Activated CD8-positive, alpha-beta memory T cell treated with anti-CD3 and anti-CD28 coated beads for 36 hours (primary cell): ENCODE measurements around the gene UBASH3A. TPM values are rescaled to one million over a fixed set of nuclear protein-coding genes. Genes with fewer than 3 reads are reported as not detected.

Source experiments
- CTCF ChIA-PET: fragments of 350-600 bp; sonication (Branson Sonifier 250); formaldehyde crosslinking; loops from one replicate; lab custom pipeline; 2021; ENCODE audit warnings: antibody characterized with exemption; lab: Charles Lee
- POLR2A ChIA-PET: fragments of 350-600 bp; sonication (Branson Sonifier 250); formaldehyde crosslinking; loops from one replicate; lab custom pipeline; 2021; ENCODE audit warnings: antibody characterized with exemption; lab: Charles Lee
- total RNA-seq, 2 experiments: library from RNA; stranded (reverse); gene quantifications; one replicate each; pipeline ENCODE4 v1.2.3, GENCODE V29; 2021

Gene UBASH3A
- total RNA-seq, 2 experiments from 2014 or later: 27.4 to 28.2 TPM

DNA sequence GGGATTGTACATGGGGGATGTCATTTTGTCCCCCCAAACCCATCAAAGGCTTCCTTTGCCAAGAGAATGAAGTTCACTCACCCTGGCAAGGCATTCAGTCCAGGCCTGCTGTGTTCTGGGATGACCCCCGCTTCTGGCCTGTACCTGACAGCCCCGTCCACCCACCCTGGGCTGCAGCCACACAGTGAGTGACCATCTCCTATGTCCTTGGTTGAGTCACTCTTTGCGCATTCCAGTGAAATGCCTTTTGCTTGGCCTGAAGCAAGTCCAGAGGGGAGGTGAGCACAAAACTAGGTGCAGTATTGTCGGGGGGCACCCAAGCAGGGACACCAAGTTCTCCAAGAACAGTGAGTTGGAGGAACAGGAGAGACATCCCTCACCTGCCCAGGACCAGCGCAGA lies 18.1 kb upstream of the UBASH3A start:
- ChIA-PET POLR2A (interaction anchor here (1.0 kb wide), 1 partner anchor 26 kb away, joined by 3 read pairs; no protein-coding TSS in a partner anchor), CTCF (interaction anchor here (0.6 kb wide), 1 partner anchor 115 kb away, joined by 6 read pairs; no protein-coding TSS in a partner anchor)

DNA sequence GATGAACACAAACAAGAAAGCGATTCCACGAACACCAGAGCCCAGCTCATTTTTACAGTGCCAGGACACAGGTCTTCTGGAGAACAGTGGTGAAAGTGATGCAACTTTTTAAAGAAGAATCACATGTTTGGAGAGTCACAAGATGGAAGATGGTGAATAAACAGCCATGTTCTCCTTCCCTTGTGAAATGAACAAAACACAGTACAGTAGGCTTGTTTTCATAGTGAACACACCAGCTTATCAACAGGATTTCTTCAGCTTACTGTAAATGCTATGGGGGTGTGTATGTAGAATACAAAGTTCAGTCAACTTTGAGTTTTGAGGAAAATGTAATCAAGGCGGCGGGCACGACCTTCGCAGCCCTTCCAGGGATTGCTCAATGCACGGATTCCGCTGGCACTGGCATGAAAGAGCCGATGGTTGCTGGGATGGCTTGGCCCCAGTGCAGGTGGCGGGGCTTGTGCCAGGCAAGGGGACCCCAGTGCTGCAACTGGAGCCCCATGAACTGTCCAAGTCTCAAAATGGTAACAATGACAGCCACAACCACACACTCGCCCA lies 17.6 kb upstream of the UBASH3A start:
- POLR2A ChIA-PET: interaction anchor here (1.0 kb wide), 1 partner anchor 25 kb away, joined by 3 read pairs; no protein-coding TSS in a partner anchor
- CTCF ChIA-PET: interaction anchor here (0.6 kb wide), 1 partner anchor 116 kb away, joined by 6 read pairs; no protein-coding TSS in a partner anchor

DNA sequence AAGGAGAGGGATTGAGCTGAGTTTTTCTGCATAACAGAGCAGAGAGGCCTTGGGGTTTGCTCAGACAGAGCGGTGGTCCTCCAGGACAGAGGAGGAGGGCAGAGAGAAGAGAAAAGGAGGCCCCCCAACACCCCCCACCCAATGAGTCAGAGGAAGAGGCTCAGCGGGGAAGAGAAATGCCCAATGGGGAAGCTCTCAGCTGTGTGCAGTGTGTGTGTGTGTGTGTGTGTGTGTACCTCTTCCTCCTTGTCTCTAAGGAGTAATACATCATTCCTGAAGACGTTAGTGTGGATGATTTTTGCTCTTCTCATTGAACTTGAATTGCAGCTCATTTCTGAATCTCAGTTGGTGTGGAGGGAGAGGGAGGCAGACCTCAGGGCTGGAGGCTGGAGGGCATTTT lies 16.5 kb upstream of the UBASH3A start:
- ChIA-PET CTCF (interaction anchor here (0.7 to 1.2 kb wide), 2 partner anchors 17 to 160 kb away, joined by 3 read pairs; partner anchors contain the start of gene UBASH3A), POLR2A (no interaction called here)

DNA sequence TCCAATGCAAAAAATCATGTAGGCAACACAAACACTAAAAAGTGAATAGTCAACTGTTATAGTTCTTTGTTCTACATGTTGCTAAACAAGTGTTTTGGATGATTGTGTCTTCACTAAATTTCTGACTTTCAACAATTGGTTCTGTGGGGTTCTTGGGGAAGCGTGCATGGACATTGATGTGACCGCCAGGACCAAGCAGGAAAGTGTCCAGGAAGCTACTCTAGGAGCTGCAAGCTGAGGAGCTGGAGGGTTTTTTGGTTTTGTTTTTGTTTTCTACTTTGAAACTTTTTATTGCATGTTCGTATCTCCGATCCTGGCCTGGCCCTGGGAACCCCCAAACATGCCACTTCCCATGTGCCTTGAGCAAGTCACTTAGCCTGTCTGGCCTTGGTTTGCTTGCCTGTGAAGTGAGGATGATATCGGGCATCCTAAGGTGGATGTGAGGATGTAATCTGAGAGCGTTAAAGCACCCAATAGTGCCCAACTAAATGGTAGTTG lies 15.8 kb upstream of the UBASH3A start:
- POLR2A ChIA-PET: no interaction called here
- CTCF ChIA-PET: interaction anchor here (0.7 to 1.2 kb wide), 2 partner anchors 16 to 161 kb away, joined by 3 read pairs; partner anchors contain the start of gene UBASH3A

DNA sequence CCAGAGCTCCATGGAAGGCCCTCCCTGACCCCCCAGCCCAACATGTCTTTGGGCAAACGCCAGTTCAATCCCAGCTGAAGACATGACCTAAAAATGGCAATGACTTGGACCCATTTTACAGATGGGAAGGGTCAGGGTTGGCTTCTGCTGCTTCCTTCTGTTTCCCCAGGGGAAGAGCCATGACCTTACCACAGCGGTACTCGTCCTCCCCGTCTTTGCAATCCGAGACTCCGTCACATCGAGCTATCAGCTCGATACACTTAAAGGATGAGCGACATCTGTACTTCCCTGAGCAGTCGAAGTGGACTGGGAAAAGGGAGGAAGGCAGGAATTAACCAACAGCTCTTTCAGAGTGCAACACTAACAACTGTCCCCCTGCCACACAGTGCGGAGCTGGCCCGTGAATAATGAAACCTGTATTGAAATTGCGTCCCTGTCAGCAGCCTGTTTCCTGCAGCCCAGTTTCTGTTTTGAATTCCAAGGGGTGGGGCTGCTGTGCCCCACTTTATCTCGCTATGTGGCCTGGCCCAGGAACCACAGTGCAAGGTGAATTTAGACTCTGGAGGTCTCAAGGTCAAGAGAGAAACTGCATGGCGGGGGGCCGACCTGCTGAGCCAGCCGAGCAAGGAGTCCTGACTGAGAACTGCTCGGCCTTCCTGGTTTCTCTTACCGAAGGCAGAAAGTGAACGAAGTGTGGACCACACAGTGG lies 14.8 kb upstream of the UBASH3A start:
- CTCF ChIA-PET: no interaction called here
- POLR2A ChIA-PET: interaction anchor here (0.6 kb wide), 1 partner anchor 22 kb away, joined by 4 read pairs; no protein-coding TSS in a partner anchor

DNA sequence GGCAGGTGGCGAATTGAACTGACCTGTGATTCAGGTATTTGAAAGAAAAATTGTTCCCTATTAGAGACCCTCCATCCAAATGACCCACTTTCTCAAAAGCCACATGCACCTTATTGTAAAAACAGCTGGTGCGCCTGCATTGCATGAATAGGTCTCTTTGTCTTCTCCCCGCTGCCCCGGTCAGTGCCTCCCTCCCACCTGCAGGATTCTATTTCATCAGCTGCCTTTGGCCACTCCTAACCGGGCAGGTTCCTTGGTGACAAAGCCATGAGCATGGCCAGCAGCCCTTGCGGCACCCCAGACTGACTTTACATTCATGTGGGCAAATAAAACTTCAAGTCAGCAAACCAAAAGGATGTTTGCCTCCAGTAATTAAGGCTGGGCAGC lies 14.3 kb upstream of the UBASH3A start:
- CTCF ChIA-PET: no interaction called here
- POLR2A ChIA-PET: no interaction called here

DNA sequence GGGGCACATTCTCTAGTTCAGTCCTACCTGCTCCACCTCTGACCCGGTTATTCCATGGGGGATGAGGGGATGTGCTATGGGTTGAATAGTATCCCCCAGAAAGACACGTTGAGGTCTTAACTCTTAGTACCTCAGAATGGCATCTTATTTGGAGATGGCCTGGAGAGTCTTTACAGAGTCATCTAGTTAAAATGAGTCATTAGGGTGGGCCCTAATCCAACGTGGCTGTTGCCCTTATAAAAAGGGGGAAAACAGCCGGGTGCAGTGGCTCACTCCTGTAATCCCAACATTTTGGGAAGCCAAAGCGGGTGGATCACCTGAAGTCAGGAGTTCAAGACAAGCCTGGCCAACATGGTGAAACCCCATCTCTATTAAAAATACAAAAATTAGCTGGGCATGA lies 13.5 kb upstream of the UBASH3A start:
- CTCF ChIA-PET: interaction anchor here (1.1 kb wide), 1 partner anchor 36 kb away, joined by 3 read pairs; no protein-coding TSS in a partner anchor
- POLR2A ChIA-PET: no interaction called here

DNA sequence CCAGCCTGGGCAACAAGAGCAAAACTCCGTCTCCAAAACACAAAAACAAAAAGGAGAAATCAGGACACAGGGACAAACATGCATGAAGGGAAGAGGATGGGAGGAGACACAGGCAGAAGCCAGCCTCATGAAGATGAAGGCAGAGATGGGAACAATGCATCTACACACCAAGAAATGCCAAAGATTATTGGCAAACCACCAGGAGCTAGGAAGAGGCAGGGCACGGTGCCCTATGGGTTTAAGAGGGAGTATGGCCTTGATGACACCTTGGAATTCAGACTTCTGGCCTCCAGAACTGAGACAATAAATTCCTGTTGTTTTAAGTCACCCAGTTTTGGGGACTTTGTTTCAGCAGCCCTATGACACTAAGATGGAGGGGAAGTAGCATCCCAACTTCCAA lies 13.0 kb upstream of the UBASH3A start:
- ChIA-PET POLR2A (no interaction called here), CTCF (interaction anchor here (1.1 kb wide), 1 partner anchor 35 kb away, joined by 3 read pairs; no protein-coding TSS in a partner anchor)

DNA sequence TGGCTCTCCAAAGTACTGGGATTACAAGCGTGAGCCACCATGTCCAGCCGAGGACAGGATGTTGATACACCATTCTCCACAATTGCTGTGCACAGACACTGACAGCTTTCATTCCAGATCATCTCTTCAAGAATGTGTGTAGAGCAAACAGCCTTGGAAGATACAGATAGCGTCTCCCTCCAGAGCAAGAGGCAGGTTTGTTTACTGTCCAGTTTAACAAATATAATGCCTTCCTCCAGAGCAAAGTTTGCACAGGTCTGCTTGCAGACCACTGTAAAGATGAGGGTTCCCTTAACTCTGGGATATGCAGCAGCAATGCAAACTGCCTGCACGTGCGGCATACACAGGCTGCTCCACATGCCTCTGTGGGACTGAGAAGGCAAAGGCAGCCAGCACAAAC lies 12.4 kb upstream of the UBASH3A start:
- ChIA-PET CTCF (interaction anchor here (1.1 kb wide), 1 partner anchor 34 kb away, joined by 3 read pairs; no protein-coding TSS in a partner anchor), POLR2A (no interaction called here)

DNA sequence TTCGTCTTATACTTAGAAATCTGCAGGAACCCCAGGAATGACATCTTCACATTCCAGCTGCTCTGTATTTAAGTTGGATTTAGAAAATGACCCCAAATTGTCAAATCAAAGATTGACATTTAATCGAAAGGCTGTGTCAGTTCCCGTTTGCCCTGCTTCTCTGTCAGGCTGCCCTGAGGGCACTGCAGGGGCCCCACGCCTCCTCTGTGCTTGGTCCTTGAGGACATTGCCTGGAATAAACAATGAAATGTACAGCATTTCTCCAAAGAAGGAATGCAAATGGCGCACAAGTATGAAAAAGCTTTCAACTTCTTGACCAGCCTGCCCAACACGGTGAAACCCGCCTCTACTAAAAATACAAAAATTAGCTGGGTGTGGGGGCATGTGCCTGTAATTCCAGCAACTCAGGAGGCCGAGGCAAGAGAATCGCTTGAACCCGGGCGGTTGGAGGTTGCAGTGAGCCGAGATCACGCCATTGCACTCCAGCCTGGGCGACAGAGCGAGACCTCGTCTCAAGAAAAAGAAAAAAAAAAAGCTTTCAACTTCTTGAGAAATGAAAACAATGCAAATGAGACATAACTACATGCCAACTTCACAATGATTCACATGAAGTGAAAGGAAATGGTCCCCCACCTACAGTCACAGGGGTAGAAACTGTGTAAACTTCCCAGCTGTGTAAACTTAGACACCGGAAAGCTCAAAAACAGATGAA lies 10.8 kb upstream of the UBASH3A start:
- ChIA-PET CTCF (interaction anchor here (0.7 to 2.1 kb wide), 6 partner anchors 10 to 58 kb away, joined by 3 to 12 read pairs (median 3); partner anchors contain the start of gene UBASH3A), POLR2A (interaction anchor here (0.6 to 1.4 kb wide), 5 partner anchors 11 to 1584 kb away, joined by 4 to 11 read pairs (median 4); partner anchors contain the start of gene UBASH3A)

DNA sequence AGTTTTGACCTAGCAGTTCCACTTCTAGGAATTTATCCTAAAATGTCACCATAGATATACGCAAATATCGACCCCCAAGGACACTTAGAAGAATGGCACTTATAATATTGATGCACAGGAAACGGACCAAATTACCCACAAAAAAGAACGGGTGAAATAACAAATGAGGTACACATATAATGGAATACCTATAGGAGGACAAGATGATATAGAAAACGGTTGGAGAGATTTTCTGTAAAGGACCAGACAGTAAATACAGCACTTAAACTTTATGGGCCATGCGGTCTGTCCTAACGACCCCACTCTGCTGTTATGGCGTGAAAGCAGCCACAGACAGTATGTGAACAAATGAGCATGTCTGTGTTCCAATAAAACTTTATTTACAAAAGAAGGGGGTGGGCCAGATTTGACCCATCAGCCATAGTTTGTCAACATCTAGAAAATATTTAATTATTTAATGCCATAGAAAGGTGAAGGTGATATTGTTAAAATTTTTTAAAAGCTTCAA lies 10.2 kb upstream of the UBASH3A start:
- POLR2A ChIA-PET: interaction anchor here (0.6 to 1.4 kb wide), 4 partner anchors 10 to 1583 kb away, joined by 3 to 11 read pairs (median 4); partner anchors contain the start of gene UBASH3A

DNA sequence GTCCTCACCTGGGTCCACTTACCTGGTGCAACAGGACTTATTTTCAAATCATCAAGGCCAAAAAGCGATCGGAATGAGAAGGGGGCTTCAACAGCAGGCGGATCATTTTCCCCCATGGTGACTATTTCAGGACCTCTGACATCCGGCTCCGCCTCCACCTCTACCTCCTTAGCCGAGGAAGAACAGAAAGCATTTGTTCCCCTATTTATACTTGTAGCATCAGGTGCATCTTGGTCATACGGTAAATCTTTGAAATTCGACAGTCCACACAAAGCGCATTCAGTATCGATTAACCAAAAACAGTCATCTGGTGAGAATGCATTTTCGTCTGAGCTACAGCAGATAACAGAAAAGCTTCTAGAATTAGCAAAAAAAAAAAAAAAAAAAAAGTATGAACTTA lies 8.4 kb upstream of the UBASH3A start:
- POLR2A ChIA-PET: interaction anchor here (0.6 kb wide), 1 partner anchor 34 kb away, joined by 7 read pairs; no protein-coding TSS in a partner anchor
- CTCF ChIA-PET: no interaction called here

More for the DNA sequence above, 10.2 kb upstream of the UBASH3A start:
- CTCF ChIA-PET: interaction anchor here (0.7 to 2.1 kb wide), 6 partner anchors 11 to 57 kb away, joined by 3 to 12 read pairs (median 3); partner anchors contain the start of gene UBASH3A

DNA sequence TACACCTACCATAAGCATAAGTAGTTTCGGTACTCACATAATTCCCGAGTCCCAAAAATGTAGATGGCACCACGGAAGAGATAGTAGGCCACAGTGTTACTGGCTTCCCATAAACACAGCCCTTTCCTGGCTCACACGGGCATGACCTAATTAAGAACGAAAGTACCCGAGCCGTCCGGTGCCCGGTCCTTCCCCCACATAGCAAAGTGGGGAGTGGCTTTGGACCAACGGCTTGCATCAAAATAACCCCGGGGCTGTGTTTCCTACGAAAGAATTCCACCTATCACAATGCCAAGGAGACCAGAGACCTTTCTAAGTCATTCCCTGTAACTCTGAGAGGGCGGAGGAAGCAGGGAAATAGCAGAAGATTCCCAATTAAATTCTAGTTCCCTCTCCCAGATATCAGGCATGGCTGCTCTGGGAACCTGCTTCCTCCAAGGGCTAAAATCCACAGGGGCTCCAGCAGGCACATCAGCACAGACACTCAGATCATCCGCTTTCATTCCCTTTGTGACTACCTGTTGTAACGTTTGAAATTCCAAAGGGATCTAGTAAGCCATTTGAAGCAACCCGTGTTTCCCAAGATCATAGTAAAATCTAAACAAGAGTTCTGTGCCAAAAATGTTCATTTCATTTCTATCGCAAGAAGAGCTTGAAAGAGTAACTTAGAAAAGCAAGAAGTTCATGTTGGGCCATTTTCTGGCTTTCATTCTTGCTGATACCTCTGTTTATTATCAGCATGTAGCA lies 7.6 kb upstream of the UBASH3A start, which contains the start of gene TMPRSS3:
TSS of gene TMPRSS3 (minus strand) at position 148 of the 747 bp plus-strand sequence. CDS start 635 bp downstream, outside the sequence.
- POLR2A ChIA-PET: no interaction called here

DNA sequence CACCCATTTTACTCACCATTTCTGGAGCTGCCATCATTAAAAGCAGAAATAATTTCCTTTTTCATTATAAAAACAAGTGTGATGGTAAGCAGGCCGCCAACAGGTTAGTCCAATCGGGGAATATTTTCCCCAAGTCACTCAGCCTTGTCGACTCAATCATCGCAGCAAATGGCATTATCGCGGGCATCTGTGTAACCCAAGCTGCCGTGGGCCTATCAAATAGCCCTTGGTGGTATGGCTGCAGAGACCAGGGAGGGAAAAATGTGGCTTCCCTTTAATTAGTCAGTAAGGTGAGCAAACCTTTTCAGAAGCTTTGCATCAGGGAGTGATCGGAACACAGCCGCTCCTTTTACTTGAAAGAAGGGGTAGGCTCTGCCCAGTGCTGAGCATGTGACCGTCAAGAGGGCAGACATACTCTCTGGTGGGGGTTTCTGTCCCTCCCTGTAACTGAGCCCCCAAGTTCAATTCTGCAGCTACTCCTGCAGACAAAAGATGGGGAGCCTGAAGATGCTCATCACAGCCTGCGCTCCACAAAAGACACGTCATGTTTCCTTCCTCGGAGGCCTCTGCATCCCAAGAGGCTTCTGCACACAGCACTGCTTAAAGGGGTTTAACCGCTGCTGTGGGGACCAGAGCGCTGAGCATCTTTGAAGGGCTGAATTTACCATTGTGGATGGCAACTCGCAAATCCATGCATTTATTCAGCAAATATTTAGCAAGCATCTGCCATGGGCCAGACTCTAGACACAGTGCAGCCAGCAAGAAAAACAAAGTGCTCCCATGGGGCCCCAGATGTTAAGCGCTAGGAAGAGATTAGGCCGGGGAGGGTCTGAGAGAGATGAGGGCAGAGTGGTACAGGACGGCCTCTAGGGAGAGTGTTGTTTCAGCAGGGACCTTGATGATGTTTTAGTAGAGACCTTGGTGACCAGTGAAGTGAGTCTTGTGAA lies 6.6 kb upstream of the UBASH3A start:
- POLR2A ChIA-PET: no interaction called here
- CTCF ChIA-PET: no interaction called here

More for the DNA sequence above, 7.6 kb upstream of the UBASH3A start, which contains the start of gene TMPRSS3:
- CTCF ChIA-PET: no interaction called here

DNA sequence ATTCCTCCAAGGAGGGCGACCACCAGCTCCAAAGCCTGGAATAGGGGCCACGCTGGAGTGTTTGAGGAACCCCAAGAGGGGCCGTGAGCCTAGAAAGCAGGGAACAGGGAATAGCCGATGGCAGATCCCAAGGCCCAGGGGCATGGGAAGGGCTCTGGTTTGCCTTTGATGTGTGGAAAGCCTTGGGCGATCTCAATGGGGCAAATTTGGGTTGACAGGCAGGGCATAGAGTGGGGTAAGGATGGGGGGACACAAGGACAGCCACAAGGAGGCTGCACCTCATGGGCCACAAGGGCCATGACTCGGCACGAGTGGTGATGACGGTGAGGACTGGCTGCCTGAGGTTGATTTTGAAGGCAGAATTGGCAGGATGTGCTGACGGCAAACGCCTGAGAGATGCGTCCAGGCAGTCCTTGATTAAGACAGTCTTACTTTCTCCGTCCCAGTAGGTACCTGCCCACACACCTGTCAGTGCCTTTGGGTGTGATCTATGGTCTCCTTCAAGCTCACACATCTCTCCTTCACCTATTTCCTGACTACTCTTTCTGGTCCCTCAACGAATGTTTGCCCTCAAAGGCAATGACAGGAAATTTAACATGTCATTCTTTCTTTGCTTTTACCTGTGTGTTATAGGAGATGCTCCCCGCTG lies 5.8 kb upstream of the UBASH3A start:
- ChIA-PET CTCF (interaction anchor here (0.7 to 1.7 kb wide), 4 partner anchors 27 to 161 kb away, joined by 3 to 8 read pairs (median 4); no protein-coding TSS in a partner anchor), POLR2A (no interaction called here)

DNA sequence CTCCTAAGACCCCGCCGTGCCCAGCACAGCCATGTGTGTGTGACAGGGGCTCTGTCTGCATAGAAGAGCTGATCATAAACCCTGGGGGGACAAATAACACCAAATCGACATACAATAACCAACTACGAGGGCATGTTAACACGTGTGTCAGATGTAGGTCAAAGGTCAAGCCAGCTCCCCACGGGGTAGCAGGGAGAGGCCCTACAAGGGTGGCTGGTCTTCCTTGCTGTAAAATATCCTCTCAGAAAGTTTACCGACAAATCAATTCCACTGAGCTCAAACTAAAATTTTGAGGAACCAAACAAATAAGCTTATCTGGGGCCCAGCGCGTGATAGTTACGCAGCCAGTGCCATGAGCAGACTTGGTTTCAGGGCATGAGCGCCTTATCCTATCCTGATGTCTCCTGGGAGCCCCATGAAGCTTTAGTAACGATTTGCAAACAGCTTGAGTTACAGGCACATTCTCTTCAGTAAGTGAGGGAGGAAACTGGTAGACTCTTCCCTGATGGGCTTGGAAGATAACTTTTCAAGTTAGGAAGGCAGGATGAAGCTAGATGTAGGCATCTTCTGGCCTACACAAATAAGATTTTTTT lies 5.2 kb upstream of the UBASH3A start:
- POLR2A ChIA-PET: interaction anchor here (0.6 kb wide), 1 partner anchor 39 kb away, joined by 4 read pairs; no protein-coding TSS in a partner anchor

More for the DNA sequence above, 5.2 kb upstream of the UBASH3A start:
- CTCF ChIA-PET: interaction anchor here (0.7 to 1.7 kb wide), 4 partner anchors 26 to 161 kb away, joined by 3 to 8 read pairs (median 4); no protein-coding TSS in a partner anchor
